Measurements from ENCODE around the gene LYPD8. TPM values are rescaled to one million over a fixed set of nuclear protein-coding genes. Genes with fewer than 3 reads are reported as not detected.
"Not testable (repeated sequence)": the region's sequence is repeated elsewhere in the genome, so short reads cannot be mapped to it uniquely, and the experiment has no call there.

The LYPD8 gene, protein sequence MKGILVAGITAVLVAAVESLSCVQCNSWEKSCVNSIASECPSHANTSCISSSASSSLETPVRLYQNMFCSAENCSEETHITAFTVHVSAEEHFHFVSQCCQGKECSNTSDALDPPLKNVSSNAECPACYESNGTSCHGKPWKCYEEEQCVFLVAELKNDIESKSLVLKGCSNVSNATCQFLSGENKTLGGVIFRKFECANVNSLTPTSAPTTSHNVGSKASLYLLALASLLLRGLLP
- not detected in 3 replicates for total RNA-seq
- long read RNA-seq = 0 reads

DNA sequence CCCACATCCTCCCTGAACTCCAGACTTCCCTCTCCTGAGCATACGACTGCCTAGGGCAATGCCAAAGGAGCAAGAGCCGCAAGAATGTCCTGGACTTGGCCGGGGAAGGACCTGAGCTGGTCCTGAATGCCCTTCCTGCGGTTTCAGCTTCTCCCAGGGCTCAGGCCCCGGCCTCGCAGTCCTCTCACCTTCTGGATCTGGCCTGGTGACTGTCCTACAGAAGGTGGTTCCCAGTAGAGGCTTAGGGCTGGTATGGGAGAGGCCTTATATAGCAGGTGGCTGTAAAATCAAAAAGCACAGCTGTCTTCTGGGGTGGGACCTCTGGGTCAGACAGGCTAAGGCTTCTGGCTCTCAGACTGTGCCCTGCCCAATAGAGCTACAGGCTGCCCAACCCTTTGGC, at the start of gene LYPD8:
Gene LYPD8 (minus strand): TSS at position 243 of the 400 bp plus-strand sequence. CDS start 4,678 bp downstream, outside the sequence.
- TF ChIP-seq, protein P1, sequence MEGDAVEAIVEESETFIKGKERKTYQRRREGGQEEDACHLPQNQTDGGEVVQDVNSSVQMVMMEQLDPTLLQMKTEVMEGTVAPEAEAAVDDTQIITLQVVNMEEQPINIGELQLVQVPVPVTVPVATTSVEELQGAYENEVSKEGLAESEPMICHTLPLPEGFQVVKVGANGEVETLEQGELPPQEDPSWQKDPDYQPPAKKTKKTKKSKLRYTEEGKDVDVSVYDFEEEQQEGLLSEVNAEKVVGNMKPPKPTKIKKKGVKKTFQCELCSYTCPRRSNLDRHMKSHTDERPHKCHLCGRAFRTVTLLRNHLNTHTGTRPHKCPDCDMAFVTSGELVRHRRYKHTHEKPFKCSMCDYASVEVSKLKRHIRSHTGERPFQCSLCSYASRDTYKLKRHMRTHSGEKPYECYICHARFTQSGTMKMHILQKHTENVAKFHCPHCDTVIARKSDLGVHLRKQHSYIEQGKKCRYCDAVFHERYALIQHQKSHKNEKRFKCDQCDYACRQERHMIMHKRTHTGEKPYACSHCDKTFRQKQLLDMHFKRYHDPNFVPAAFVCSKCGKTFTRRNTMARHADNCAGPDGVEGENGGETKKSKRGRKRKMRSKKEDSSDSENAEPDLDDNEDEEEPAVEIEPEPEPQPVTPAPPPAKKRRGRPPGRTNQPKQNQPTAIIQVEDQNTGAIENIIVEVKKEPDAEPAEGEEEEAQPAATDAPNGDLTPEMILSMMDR (IDR thresholded peaks at IDR 0.05) = no peak
- Mint-ChIP-seq H3K27me3 (ENCODE audit: low read depth) (no peaks in the 10 kb centered on the region), H3K9me3 (ENCODE audit: low read depth) (peaks cover 13% of the 10 kb centered on the region), H3K4me1 (ENCODE audit: low read depth) (no peaks in the 10 kb centered on the region), H3K36me3 (ENCODE audit: low read depth) (no peaks in the 10 kb centered on the region), H3K4me3 (ENCODE audit: unreplicated experiment) (no peak within 1 kb of the TSS), H3K27ac (ENCODE audit: unreplicated experiment) (no peak within 1 kb of the TSS)
- no peak for DNase-seq (ENCODE audit: low spot score)

DNA sequence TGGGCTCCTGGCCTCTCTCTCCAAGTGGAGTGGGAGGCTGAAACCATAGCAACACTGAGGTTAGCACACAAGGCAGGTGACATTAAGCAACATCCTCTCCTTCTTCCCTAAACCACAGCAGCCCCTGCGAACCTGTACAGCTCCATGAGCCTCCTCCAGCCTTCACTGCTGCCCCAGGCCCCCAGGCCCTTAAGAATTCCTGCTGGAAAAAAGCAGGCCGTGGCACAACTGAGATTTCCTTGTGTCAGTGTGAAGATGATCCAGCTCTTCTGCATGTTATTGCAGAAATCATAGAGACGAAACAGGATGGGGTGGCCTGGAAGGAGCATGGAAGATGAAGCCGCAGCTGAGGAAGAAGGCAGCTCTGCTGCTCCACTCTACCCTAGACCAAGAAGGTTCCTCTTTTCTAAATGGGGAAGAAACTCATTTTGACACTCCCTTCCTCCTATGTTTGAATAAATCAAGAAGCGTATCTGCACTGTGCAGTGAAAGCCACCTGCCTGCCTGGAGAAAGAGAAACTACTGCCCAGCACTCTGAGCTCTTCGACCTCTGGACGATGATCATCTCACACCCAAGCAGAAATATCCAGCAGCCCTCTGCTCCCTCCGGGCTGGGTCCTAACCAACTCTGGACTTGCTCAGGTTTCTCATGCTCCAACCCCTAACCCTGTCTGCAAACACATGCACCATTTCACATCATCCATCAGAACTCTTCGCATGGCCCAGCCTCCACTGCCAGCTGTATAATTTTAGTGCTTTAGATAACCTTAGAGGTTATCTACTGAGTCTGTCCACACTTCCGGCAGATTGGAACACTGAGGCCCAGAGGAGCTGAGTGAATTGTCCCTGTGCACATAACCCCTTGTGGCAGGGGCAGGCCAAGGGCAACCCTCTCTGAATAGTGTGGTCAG, 49.5 kb upstream of the LYPD8 start:
- Mint-ChIP-seq H3K4me3 (ENCODE audit: unreplicated experiment) (no peak overlapping the region), H3K4me1 (ENCODE audit: low read depth) (no peaks in the 10 kb centered on the region), H3K36me3 (ENCODE audit: low read depth) (peaks cover 3% of the 10 kb centered on the region), H3K27me3 (ENCODE audit: low read depth) (peaks cover 6% of the 10 kb centered on the region), H3K27ac (ENCODE audit: unreplicated experiment) (no peak overlapping the region), H3K9me3 (ENCODE audit: low read depth) (peaks cover 11% of the 10 kb centered on the region)
- TF ChIP-seq, protein P1 (IDR thresholded peaks at IDR 0.05) = no peak
- no peak for DNase-seq (ENCODE audit: low spot score)

DNA sequence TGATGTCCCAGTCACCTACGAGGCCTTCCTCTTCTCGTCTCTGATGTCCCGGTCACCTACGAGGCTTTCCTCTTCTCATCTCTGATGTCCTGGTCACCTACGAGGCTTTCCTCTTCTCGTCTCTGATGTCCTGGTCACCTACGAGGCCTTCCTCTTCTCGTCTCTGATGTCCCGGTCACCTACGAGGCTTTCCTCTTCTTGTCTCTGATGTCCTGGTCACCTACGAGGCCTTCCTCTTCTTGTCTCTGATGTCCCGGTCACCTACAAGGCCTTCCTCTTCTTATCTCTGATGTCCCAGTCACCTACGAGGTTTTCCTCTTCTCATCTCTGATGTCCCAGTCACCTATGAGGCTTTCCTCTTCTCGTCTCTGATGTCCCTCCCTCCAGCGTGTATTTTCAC, 47.9 kb upstream of the LYPD8 start:
- H3K4me3 Mint-ChIP-seq (ENCODE audit: unreplicated experiment); DNase-seq (ENCODE audit: low spot score); H3K27ac Mint-ChIP-seq (ENCODE audit: unreplicated experiment); H3K36me3 Mint-ChIP-seq (ENCODE audit: low read depth); H3K27me3 Mint-ChIP-seq (ENCODE audit: low read depth); H3K4me1 Mint-ChIP-seq (ENCODE audit: low read depth): not testable (repeated sequence)
- H3K9me3 Mint-ChIP-seq (ENCODE audit: low read depth) = peaks cover 11% of the 10 kb centered on the region

DNA sequence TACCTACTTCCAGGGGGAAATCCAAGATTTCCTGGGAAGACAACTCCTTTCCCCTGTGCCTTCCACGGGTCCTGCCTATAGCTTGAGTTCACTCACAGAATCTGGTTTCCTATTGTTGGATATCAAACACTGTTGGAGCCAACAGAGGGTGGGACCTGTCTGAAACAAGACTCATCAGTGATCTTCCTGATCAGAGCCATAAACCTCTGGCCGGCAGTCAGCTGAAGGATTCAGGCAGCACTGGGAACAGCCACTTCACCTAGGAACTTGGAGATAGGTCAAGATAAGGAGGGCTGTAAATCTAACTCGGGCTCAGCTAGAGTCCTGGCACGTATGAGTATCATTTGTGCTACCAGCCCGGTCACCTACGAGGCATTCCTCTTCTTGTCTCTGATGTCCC, 46.9 kb upstream of the LYPD8 start:
- Mint-ChIP-seq H3K27ac (ENCODE audit: unreplicated experiment) (no peak overlapping the region), H3K4me3 (ENCODE audit: unreplicated experiment) (no peak overlapping the region), H3K9me3 (ENCODE audit: low read depth) (peaks cover 11% of the 10 kb centered on the region), H3K27me3 (ENCODE audit: low read depth) (peaks cover 12% of the 10 kb centered on the region), H3K4me1 (ENCODE audit: low read depth) (no peaks in the 10 kb centered on the region), H3K36me3 (ENCODE audit: low read depth) (peaks cover 1% of the 10 kb centered on the region)
- DNase-seq (ENCODE audit: low spot score) = no peak
- TF ChIP-seq, protein P1 (IDR thresholded peaks at IDR 0.05) = no peak

DNA sequence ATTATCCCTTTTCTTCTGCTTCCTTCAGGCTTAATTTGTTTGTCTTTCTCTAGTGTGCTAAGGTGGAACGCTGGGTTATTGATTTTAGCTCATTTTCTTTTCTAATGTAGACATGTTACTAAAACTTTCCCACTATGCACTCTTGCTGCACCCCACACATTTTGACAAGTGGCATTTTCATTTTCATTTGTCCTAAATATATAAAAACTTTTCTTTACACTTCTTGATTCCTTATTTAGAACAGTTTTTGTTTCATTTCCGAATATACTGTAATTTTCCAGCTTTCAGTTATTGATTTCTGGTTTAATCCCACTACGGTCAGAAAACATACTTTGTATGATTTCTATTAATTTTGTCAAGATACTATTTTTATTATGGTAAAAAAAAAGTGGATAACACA, 44.9 kb upstream of the LYPD8 start:
- Mint-ChIP-seq H3K27ac (ENCODE audit: unreplicated experiment) (no peak overlapping the region), H3K27me3 (ENCODE audit: low read depth) (peaks cover 14% of the 10 kb centered on the region), H3K4me3 (ENCODE audit: unreplicated experiment) (no peak overlapping the region), H3K36me3 (ENCODE audit: low read depth) (peaks cover 1% of the 10 kb centered on the region), H3K9me3 (ENCODE audit: low read depth) (peaks cover 11% of the 10 kb centered on the region), H3K4me1 (ENCODE audit: low read depth) (no peaks in the 10 kb centered on the region)
- TF ChIP-seq, protein P1 (IDR thresholded peaks at IDR 0.05) = no peak
- no peak for DNase-seq (ENCODE audit: low spot score)
